Measurements from ENCODE around the gene IPMK.

DNA sequence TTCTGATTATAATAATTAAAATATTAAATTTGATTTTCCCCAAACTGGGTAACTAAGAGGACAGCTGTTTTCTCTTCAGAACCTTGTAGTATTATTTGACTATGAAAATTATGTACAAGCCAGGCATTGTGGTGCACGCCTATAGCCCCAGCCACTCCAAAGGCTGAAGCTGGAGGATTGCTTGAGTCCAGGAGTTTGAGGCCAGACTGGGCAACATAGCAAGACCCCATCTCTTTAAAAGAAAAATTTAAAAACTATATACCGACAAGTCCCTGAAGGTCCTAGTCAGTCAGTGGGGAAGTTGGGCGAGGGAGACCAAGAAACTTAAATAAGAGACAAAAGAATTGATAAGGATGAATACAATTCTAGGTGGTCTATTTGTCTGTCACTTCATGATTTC, 40.0 kb upstream of the IPMK start:
- TF ChIP-seq, protein P1, sequence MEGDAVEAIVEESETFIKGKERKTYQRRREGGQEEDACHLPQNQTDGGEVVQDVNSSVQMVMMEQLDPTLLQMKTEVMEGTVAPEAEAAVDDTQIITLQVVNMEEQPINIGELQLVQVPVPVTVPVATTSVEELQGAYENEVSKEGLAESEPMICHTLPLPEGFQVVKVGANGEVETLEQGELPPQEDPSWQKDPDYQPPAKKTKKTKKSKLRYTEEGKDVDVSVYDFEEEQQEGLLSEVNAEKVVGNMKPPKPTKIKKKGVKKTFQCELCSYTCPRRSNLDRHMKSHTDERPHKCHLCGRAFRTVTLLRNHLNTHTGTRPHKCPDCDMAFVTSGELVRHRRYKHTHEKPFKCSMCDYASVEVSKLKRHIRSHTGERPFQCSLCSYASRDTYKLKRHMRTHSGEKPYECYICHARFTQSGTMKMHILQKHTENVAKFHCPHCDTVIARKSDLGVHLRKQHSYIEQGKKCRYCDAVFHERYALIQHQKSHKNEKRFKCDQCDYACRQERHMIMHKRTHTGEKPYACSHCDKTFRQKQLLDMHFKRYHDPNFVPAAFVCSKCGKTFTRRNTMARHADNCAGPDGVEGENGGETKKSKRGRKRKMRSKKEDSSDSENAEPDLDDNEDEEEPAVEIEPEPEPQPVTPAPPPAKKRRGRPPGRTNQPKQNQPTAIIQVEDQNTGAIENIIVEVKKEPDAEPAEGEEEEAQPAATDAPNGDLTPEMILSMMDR (IDR thresholded peaks at IDR 0.05), result no peak
- TF ChIP-seq POLR2A (IDR thresholded peaks at IDR 0.05) (no peak), EP300 (IDR thresholded peaks at IDR 0.05) (no peak)

Measured in ovary (tissue), 3 donors.